HUDEP-2 (cell line): ENCODE data around the gene RAB36.
A peak's percentile ranks its signal among the peaks of the same experiment; 100 is the strongest.

ENCODE experiments used
- DNase-seq, 76 experiments: peaks; one replicate each; lab custom pipeline; 2025; ENCODE audit not compliant: unreplicated experiment in 76 of 76; lab: John Stamatoyannopoulos, UW

RAB36 gene

GRCh38 chr22:23108249-23109078, 36.8 kb upstream of the RAB36 start:
- DNase-seq: no peak

DNA sequence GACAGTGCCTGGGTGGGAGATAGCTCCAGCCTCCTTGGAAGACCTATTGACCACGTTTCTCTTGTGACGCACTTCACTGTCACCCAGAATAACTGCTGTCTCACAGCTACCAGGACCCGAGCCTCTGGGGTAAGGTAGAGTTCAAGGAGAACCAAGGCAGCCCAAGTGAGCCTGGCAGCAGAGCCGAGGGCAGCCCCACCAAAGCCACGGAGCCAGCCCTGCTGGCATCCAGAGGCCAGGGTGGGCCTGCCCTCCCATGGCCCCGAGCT, 36.3 kb upstream of the RAB36 start:
- DNase-seq: no peak

GRCh38 chr22:23109441-23109978, 35.8 kb upstream of the RAB36 start:
- no peak for DNase-seq

DNA sequence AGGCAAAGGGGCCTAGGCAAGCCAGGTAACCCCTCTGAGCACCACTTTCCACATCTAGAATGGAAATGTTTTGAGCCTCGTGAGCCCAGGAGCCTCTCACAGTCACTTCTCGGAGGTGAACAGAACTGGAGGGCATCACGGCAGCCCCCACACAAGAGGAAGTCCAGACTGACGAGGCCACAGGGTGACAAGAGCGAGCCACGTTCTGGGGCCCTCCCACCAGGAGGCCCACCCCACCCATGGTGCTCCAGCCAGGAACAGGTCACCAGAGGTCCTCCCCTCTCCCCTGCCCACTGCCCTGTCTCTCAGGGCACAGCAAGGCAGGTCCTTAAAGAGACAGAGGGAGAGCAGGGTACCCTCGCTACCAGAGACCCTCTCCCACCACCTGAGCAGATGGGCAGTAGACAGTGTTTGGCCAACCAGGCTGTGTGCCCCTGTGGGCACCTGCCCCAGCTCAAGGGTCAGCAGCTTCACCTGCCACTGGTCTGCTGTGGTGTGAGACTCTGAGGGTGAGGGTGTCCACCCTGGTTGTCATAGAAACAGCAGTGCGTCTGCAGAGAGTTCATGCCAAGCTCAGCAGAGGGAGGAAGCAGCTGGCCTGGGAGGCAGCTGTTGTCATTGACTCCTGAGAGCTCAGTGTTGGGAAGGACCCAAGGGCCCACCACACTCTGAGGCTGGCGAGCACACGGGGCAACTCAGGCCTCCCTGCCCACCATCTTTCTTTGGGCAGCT, 34.9 kb upstream of the RAB36 start:
- DNase-seq: peak in 1 of 76 experiments; percentile 3

- no peak for DNase-seq
Measured at GRCh38 chr22:23110922-23111527, 34.3 kb upstream of the RAB36 start.

- no peak for DNase-seq
Measured at GRCh38 chr22:23112472-23113012, 32.7 kb upstream of the RAB36 start.

- DNase-seq: peak in 5 of 76 experiments; percentile 4 to 27 (median 25)
Measured at GRCh38 chr22:23113067-23113846, 32.0 kb upstream of the RAB36 start.

DNA sequence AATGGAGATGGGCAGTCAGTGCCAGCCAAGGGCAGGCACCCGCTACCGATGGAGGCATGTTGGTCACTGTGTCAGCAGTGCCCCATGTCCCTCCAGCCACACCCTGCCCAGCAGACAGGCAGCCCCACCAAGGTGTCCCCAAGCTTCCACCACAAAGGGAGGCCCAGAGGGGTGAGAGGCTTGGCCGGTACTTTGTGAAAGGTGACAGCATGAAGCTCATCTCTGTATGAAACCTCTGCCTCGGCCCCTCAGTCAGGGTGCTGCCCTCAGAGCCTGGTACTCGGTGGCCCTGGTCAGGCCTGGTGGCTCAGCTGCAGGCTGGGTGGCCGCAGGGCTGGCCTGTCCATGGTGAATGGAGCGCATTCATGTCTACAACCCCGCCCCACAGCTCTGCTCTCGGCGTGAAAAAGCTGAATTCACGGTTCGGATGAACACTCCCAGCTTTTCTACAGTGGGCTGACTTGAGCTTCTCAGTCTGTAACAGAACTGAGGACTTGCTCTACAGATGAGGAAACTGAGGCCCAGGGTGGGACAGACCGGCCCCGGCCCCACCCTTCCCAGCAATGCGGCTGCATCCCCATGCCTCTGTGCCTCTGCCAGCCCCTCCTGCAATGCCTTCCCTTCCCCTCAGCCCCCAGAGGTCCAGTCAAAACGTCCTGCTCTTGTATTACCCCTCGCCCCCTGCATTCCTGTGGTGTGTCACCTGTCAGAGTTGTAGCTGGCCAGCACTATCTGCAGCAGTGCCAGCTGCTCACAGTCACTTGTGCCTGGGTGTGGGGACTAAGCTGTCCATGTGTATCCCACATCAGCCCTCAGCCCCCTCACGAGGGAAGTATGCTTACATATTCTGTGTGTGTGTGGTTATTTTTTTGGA, 31.2 kb upstream of the RAB36 start:
- DNase-seq: no peak

DNA sequence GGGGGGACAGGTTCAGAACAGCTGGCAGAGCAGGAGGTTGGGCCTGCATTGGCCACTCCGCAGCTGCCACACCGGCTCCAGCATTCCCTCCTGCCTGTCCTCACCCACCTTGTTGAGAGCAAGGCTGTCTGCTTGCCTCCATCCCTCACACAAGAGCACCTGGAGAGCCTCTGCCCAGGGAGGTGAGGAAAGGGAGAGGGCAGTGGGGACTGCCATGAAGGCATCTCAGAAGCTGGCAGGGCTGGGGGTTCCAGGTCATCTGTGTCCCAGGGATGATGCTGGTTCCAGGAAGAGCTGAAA, 30.6 kb upstream of the RAB36 start:
- no peak for DNase-seq

DNA sequence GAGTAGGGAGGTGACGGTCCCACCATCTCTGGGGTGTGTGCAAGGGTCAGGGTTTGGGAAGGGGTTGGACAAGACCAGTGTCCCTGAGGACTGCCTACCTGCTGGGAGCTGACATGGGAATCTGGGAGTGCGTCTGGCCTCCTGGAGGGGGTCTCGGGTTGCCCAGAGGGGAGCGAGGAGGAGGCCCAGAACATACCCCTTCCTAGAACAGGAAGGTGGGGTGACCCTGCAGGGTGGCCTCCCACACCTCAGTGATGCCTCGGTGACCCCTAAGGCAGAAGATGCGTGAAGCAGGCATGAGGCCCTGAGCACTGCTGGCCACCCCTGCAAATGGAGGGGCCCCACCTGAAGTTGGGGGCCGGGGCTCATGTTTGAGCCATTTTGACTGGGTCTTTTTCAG, 29.9 kb upstream of the RAB36 start:
- peak in 1 of 76 experiments; percentile 10 for DNase-seq

- DNase-seq: no peak
Measured at GRCh38 chr22:23115825-23116494, 29.3 kb upstream of the RAB36 start.

DNA sequence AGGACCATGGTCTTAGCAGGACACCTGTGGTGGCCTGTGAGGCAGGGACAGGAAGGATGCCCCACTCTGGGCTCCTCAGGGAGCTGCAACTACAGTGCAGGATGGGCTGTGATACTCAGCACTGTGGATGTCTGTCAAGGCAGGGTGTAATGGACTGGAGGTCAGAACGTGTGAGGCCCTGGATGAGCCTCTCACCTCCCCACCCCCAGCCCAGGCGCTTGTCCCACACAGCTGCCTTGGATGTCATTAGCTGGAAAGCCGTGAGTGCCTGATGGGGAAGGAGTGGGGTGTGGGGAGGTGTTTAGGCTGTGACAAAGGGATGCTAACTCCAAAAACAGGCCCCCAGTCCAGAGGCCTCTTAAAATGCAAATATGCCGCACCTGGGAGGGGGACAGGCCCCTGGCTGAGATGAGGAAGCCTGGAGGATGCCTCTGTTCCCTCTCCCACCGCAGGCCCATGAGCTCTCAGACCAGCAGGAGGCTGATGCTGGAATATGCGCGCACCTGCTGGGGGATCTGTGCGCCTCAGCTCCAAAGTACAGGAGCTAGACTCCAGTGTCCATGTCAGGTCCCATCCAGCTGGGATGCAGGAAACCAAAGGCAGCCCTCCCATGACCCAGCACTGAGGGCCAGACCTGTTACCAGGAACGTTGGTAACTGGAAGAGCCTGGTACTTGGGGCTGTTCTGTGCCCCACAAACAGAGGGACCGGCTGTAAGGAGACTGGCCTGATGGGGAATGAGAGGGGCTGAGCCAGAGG, 28.6 kb upstream of the RAB36 start:
- DNase-seq: no peak

DNA sequence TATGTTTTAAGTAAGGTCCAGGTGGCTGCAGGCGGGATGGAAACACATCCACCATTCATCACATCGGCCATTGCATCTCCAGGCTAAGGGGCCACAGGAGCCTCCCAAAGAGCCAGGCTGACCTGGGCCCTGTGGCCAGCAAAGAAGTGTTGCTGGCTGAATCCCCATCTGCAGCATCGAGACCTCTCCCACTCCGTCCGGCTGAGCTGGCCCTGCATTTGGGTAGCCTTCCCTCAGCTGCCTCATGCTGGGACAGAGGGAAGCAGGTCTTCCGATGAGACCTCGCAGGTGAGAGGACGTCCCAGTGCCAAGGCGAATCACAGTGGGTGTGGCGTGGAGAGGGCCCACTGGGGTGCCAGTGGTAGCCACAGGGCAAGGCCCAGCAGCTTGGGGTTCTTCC, 28.0 kb upstream of the RAB36 start:
- no peak for DNase-seq

- DNase-seq: no peak
Measured at GRCh38 chr22:23117891-23118646, 27.2 kb upstream of the RAB36 start.

DNA sequence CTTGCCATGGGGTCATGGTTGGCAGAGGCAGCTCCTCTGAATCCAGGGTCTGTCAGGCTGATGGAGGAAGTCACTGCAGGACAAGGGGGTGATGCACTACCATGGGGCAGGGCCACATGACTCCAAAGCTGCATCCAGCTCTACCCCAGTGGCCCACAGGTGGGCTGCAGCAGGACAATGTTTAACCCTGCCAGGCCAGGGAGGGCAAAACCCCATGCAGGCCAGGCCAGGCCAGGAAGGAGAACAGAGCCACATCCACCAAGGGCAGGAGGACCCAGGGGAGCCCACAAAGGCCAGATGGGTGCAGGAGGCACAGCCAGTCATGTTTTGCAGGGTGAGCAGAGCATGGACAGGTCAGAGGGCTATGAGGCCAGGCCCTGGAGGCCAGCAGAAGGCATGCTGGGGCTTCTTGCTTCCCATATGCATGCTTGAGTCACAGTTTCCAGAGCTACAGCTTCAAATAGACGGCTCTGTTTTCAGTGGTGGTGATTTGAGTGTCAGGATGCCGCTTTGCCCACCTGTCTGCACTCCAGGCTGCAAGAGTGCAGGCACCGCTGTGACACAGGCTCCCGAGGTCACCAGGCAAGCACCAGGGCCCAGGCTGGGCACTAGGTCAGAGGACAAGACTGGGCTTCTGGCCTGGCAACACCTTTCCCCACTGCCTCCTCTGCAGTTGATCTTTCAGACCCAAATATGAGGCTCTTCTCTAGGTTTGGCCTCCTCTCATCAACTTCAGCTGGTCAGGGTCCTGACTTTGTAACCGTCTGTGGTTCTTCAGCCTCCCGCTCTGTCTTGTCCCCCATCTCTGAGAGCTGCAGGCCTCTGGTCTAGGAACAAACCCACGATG, 26.4 kb upstream of the RAB36 start:
- no peak for DNase-seq

GRCh38 chr22:23119494-23120414, 25.5 kb upstream of the RAB36 start:
- peak in 47 of 76 experiments; percentile 1 to 71 (median 27) for DNase-seq
